ENCODE measurements around the gene HMX3.

GRCh38 chr10:123129618-123130271, 6.0 kb upstream of the HMX3 start:
- TF ChIP-seq, protein P1, sequence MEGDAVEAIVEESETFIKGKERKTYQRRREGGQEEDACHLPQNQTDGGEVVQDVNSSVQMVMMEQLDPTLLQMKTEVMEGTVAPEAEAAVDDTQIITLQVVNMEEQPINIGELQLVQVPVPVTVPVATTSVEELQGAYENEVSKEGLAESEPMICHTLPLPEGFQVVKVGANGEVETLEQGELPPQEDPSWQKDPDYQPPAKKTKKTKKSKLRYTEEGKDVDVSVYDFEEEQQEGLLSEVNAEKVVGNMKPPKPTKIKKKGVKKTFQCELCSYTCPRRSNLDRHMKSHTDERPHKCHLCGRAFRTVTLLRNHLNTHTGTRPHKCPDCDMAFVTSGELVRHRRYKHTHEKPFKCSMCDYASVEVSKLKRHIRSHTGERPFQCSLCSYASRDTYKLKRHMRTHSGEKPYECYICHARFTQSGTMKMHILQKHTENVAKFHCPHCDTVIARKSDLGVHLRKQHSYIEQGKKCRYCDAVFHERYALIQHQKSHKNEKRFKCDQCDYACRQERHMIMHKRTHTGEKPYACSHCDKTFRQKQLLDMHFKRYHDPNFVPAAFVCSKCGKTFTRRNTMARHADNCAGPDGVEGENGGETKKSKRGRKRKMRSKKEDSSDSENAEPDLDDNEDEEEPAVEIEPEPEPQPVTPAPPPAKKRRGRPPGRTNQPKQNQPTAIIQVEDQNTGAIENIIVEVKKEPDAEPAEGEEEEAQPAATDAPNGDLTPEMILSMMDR (IDR thresholded peaks at IDR 0.05; ENCODE audit: borderline replicate concordance, extremely low read depth, low read length, poor library complexity, severe bottlenecking): no peak
- no peak for TF ChIP-seq EZH2 (IDR thresholded peaks at IDR 0.05; ENCODE audit: borderline replicate concordance, low read depth, low read length, severe bottlenecking)

All from DND-41 (cell line).